ENCODE measurements around the gene CUEDC2.

DNA sequence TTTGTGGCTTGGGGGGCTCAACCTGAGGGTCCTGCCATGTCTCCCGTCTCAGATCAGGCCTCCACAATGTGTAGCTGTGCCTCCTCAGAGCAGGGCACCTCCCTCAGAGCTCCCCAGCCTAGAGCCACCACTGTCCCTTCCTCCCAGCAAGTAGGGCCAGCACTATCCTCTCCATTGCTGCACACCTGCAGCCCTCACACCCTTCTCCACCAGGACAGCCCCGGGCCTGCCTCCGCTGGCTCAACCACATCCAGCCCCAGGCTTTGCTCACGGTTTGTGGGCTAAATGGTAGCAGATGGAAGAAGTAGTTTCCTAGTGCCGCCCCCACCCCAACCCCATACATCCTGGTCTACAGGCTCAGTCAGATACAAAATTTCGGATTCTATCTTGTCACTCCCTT, 26.7 kb downstream of the CUEDC2 start:
- TF ChIP-seq CTBP1 (IDR thresholded peaks at IDR 0.05; ENCODE audit: borderline replicate concordance), result no peak
- no peak for TF ChIP-seq L3MBTL2 (conservative IDR thresholded peaks at IDR 0.05)
- TF ChIP-seq ELF4 (IDR thresholded peaks at IDR 0.05), result no peak
- no peak for TF ChIP-seq PKNOX1 (IDR thresholded peaks at IDR 0.05)
- TF ChIP-seq SUZ12 (IDR thresholded peaks at IDR 0.05), result no peak
- TF ChIP-seq FOXK2 (IDR thresholded peaks at IDR 0.05), result no peak
- TF ChIP-seq BHLHE40 (IDR thresholded peaks at IDR 0.05; ENCODE audit: borderline replicate concordance), result no peak
- TF ChIP-seq TARDBP (IDR thresholded peaks at IDR 0.05), result no peak
- TF ChIP-seq SP1 (IDR thresholded peaks at IDR 0.05), result no peak
- no peak for TF ChIP-seq FOXA1 (IDR thresholded peaks at IDR 0.05)
- TF ChIP-seq FOXM1 (IDR thresholded peaks at IDR 0.05; ENCODE audit: borderline replicate concordance), result no peak
